Heart right ventricle (tissue), 16 donors: ENCODE results near the gene KIAA0513. TPM values are rescaled to one million over a fixed set of nuclear protein-coding genes. Genes with fewer than 3 reads are reported as not detected.
A peak's percentile ranks its signal among the peaks of the same experiment; 100 is the strongest.

ENCODE experiments used
- ATAC-seq, 8 donors: fragments of 200-7000 bp; cut with Tn5 transposase; one replicate each; pipeline ENCODE4 v1.9.1; 2020; ENCODE audit warnings: mild to moderate bottlenecking in 8 of 8, moderate library complexity in 8 of 8, moderate number of reproducible peaks in 1 of 8
- DNase-seq, 2 donors: peaks; one replicate each; pipeline ENCODE4 v3.0.0-alpha.2; 2020
- H3K27ac ChIP-seq, 10 donors: fragments of 200-600 bp; sonication (generic) in 2 of 10; one replicate each; pipeline versions ENCODE4 v1.5.0 to v1.8.0; 2020 to 2022; ENCODE audit warnings: mild to moderate bottlenecking in 3 of 10
- H3K27me3 ChIP-seq, 7 donors: fragments of 200-600 bp; one replicate each; pipeline ENCODE4 v1.8.0; 2021 to 2022; ENCODE audit warnings: mild to moderate bottlenecking in 2 of 7
- H3K36me3 ChIP-seq, 9 donors: fragments of 200-600 bp; sonication (generic) in 1 of 9; one replicate each; pipeline versions ENCODE4 v1.5.0 to v1.8.0; 2020 to 2022; ENCODE audit warnings: mild to moderate bottlenecking in 2 of 9
- H3K4me1 ChIP-seq, 9 donors: fragments of 200-600 bp; sonication (generic) in 1 of 9; one replicate each; pipeline versions ENCODE4 v1.5.0 to v1.8.0; 2020 to 2022; ENCODE audit warnings: mild to moderate bottlenecking in 4 of 9
- H3K4me3 ChIP-seq, 10 donors: fragments of 200-600 bp; sonication (generic) in 2 of 10; one replicate each; pipeline versions ENCODE4 v1.5.0 to v1.8.0; 2020 to 2022; ENCODE audit warnings: mild to moderate bottlenecking in 7 of 10, moderate library complexity in 2 of 10
- H3K9me3 ChIP-seq, 11 donors: fragments of 200-600 bp in 10 of 11; sonication (generic) in 2 of 11; one replicate each; pipeline versions ENCODE4 v1.5.0 to v1.8.0; 2013 to 2022; ENCODE audit warnings: mild to moderate bottlenecking in 2 of 11, control low read depth in 1 of 11, moderate library complexity in 1 of 11
- WGBS, 2 donors: extraction: QIAGEN DNeasy Blood & Tissue Kit; methylation state at CpG; one replicate each; pipeline ENCODE4 v1.1.7; 2013; ENCODE audit warnings: inconsistent platforms in 1 of 2; 5-methylcytosine and 5-hydroxymethylcytosine counted together
- intact Hi-C, 10 donors: fragments of 100-400 bp; cut with DNase I; formaldehyde crosslinking; loops; one replicate each; pipeline versions ENCODE4 v1.11.1 to v1.14.2; 2022
- polyA plus RNA-seq, 2 donors: library from polyadenylated mRNA; stranded (reverse); fragments of 200-250 nt; gene quantifications; one replicate each; pipeline ENCODE4 v1.2.3, GENCODE V29; 2013
- total RNA-seq, 10 donors: library from RNA; stranded (reverse); fragmentation: NEBNext Ultra II Directional in 3 of 10; extraction: Animal tissue kit (Norgen Biotek cat#: 25700) in 3 of 10; gene quantifications; one replicate each; pipeline versions ENCODE4 v1.2.1 to v1.2.4, GENCODE V29; 2021 to 2023
- TF ChIP-seq, protein P1 (sequence below), 9 donors: fragments of 200-600 bp; sonication (generic) in 2 of 9; IDR thresholded peaks; one replicate each; pipeline versions ENCODE4 v1.5.0 to v1.8.0; 2021 to 2022; ENCODE audit warnings: antibody characterized with exemption in 9 of 9, mild to moderate bottlenecking in 5 of 9, moderate library complexity in 1 of 9
- donor health status: Arrhythmogenic right ventricular cardiomyopathy.
- donor health status: ischemic (EF 13 %, LVEDD 7.1; RV severe dilation, severe dysfunction).
- donor health status: healthy with polysubstance abuse.
- donor health status: DM: no; HTN: yes; CAD: no.
- donor health status: DM: no; HTN: no; CAD: no.
- donor health status: ischemic (EF 25% LVEDD 6.9; RV normal size, moderate dysfunction).
- donor health status: ischemic (EF 25% LVEDD 5.7; RV mildly dilated, moderate dysfunction).
- donor health status: healthy.
- donor health status: DM: yes; HTN: yes; CAD: no.
- donor health status: Ischemic cardiomyopathy.
- donor health status: ischemic (EF 35%, LVEDD 5.7; RV mildly dilated, moderate dysfunction).
- donor health status: nonischemic (EF 11% LVEDD 7.7; RV severe dilation, severe dysfunction).
- donor health status: DM: yes; HTN: yes; CAD: no.
- donor health status: PGD.
- donor health status: ischemic (EF 29% LVEDD 5.4; RV normal size, mild dysfunction).
- donor health status: nonischemic (EF 23%, LVEDD 6.1; RV moderate dilation, normal function).

The KIAA0513 gene
- total and polyA plus RNA-seq, 12 donors = 2.4 to 10.9 (median 8.3) TPM

DNA sequence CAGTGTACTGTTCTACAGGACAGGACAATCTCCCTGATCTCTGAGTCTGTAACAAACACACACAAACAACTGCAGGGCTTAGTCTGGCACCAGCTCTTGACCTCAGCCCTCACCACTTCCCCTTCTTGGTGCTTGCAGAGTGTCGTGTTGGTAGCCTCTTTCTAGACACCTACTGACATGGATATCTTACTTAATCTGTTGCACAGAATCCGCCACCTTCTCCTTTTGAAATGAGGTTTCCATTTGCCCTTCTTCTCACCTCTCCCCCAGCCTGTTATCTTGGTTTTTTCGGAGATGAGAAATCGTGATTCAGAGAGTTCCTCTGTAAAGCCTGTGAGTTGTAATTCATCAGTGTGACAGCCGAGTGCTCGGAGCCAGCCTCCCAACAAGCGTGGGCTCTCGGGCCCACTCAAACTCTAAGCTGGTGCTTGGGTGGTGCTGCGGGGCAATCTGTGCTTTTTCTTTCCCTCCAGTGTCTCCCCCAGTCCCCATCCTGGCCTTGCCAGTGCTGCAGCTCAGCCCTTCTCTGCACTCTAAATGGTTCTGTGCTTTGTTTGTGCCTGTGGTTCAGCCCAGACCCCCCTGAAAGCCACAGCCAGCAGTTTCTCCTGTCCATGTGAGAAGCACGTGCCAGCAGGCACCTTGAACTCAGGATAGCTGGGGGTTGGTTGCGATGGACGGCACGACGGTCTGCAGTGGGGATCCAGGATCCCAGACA lies 28.1 kb downstream of the KIAA0513 start:
- no peak for DNase-seq
- TF ChIP-seq, protein P1, sequence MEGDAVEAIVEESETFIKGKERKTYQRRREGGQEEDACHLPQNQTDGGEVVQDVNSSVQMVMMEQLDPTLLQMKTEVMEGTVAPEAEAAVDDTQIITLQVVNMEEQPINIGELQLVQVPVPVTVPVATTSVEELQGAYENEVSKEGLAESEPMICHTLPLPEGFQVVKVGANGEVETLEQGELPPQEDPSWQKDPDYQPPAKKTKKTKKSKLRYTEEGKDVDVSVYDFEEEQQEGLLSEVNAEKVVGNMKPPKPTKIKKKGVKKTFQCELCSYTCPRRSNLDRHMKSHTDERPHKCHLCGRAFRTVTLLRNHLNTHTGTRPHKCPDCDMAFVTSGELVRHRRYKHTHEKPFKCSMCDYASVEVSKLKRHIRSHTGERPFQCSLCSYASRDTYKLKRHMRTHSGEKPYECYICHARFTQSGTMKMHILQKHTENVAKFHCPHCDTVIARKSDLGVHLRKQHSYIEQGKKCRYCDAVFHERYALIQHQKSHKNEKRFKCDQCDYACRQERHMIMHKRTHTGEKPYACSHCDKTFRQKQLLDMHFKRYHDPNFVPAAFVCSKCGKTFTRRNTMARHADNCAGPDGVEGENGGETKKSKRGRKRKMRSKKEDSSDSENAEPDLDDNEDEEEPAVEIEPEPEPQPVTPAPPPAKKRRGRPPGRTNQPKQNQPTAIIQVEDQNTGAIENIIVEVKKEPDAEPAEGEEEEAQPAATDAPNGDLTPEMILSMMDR (IDR thresholded peaks at IDR 0.05) = no peak
- Histone ChIP-seq H3K27ac (peak overlapping the region; percentile 6 to 88 (median 55)), H3K27me3 (no peaks in the 10 kb centered on the region), H3K4me1 (peaks cover 2 to 56% (median 25%) of the 10 kb centered on the region in 9 donors), H3K9me3 (no peaks in the 10 kb centered on the region), H3K4me3 (peak overlapping the region in 7 of 10 donors; percentile 6 to 41 (median 31)), H3K36me3 (peaks cover 0 to 17% (median 0%) of the 10 kb centered on the region in 9 donors)
- 54 to 66% methylated on average over 14 of the region's 14 CpGs for WGBS, 2 donors
- intact Hi-C loops = no loop called here
- peak; percentile 32 to 87 (median 61) for ATAC-seq

DNA sequence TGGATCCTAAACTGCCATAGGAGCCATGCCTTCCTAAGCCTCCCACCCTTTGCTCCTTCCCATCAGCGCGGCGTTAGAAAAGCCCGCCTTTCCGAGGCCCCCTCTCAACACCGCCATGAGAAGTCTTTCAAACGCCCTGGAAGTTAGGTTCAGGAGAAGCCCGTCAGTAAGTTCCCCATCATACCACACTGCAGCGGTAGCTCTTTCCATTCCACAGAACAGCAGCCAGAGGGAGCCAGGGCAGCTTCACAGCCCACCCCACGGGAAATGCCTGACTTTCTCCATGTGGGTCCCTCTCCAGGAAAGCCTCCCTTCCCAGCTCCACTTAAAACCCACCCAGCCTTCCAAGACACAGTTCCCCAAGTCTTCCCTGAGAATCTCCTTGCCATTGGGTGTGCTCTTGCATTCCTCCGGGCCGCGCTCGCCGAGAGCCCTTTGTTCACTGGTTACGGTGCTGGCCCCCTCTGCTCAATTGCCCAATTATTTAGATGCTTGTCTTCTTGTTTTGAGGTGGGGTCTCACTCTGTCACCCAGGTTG lies 28.7 kb downstream of the KIAA0513 start:
- intact Hi-C loops = no loop called here
- peaks cover 2 to 54% (median 23%) of the 10 kb centered on the region in 9 donors for H3K4me1 ChIP-seq
- H3K4me3 ChIP-seq = peak overlapping the region in 5 of 10 donors; percentile 25 to 41 (median 31)
- H3K27me3 ChIP-seq = no peaks in the 10 kb centered on the region
- TF ChIP-seq, protein P1 (IDR thresholded peaks at IDR 0.05) = peak in 8 of 9 donors; percentile 19 to 61 (median 48)
- 68 to 77% methylated on average over 16 of the region's 16 CpGs for WGBS, 2 donors
- no peaks in the 10 kb centered on the region for H3K9me3 ChIP-seq
- peak; percentile 47 to 83 (median 72) for ATAC-seq
- H3K36me3 ChIP-seq = peaks cover 0 to 17% (median 0%) of the 10 kb centered on the region in 9 donors
- no peak for DNase-seq
- H3K27ac ChIP-seq = peak overlapping the region in 8 of 10 donors; percentile 9 to 88 (median 62)

DNA sequence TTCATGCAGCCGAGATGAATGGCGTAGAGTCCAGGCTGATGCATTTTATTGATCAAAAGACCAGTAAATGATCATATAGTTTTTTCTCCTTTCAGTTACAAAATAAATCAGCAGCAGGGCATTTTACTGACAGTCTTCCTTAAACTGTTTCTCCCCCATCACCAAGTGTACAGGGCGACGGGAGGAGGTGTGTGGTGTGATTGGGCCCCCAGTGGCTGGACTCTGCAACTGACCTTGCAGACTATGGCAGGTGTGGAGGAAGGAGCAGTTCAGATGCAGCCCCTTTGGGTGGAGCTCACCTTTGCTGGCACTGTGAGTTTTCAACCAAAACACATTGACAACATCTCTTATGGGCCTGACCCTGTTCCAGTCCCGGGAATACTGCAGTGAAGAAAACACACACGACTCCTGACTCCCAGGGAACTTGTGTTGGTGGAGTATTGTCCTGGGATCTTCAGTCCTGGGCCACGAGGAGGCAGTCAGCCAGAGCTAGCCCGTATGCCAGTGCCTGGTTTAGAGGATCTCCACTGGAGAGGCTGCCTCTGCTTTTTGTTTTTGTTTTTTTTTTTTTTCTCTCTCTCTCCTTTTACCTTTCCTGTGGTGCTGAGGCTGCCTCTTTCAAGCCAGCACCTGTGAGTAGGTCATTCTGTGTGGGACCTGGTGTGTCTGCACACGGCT lies 29.8 kb downstream of the KIAA0513 start:
- WGBS, 2 donors = 63 to 76% methylated on average over 9 of the region's 9 CpGs
- no peaks in the 10 kb centered on the region for H3K9me3 ChIP-seq
- H3K4me3 ChIP-seq = no peak overlapping the region
- DNase-seq (no peak), ATAC-seq (peak in 3 of 8 donors; percentile 20 to 41 (median 36))
- peaks cover 0 to 17% (median 0%) of the 10 kb centered on the region in 9 donors for H3K36me3 ChIP-seq
- no peaks in the 10 kb centered on the region for H3K27me3 ChIP-seq
- peak overlapping the region in 1 of 10 donors; percentile 19 for H3K27ac ChIP-seq
- intact Hi-C loops = no loop called here
- H3K4me1 ChIP-seq = peaks cover 2 to 55% (median 23%) of the 10 kb centered on the region in 9 donors
- TF ChIP-seq, protein P1 (IDR thresholded peaks at IDR 0.05) = peak in 3 of 9 donors; percentile 10 to 27 (median 19)

DNA sequence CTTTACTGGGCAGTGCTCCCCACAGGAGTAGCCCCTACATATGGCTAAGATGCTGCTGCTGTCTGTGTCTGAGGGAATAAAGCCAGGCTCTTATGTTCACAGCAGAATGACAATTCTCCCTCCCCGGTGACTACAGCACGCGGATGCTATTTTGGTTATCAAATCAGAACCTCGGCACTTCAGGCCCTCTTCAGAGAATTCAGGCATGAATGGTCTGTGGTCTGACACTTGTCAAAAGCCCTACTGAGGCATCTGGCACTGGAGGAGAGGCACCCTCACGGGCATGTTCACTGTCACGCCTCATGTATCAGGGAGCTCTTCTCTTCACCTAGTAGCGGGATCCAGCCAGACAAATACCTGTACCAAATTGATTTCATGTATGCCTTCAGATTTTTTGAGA lies 30.4 kb downstream of the KIAA0513 start:
- ATAC-seq (peak; percentile 9 to 75 (median 56)), DNase-seq (peak in 1 of 2 donors; percentile 57)
- 45 to 77% methylated on average over 7 of the region's 7 CpGs for WGBS, 2 donors
- Histone ChIP-seq H3K4me1 (peaks cover 2 to 56% (median 23%) of the 10 kb centered on the region in 9 donors), H3K27ac (peak overlapping the region in 2 of 10 donors; percentile 19 to 31), H3K9me3 (no peaks in the 10 kb centered on the region), H3K27me3 (no peaks in the 10 kb centered on the region), H3K36me3 (peaks cover 0 to 17% (median 0%) of the 10 kb centered on the region in 9 donors), H3K4me3 (no peak overlapping the region)
- intact Hi-C loops = no loop called here
- TF ChIP-seq, protein P1 (IDR thresholded peaks at IDR 0.05) = no peak
